HG03064 (cell line): ENCODE measurements around the gene CCDC107.

ENCODE experiments used
- ATAC-seq: cut with Tn5 transposase; IDR thresholded peaks from one replicate; pipeline ENCODE4 v1.9.1; 2021; ENCODE audit warnings: low read depth; ENCODE audit not compliant: unreplicated experiment

The CCDC107 gene

GRCh38 chr9:35700031-35700430, 41.9 kb downstream of the CCDC107 start:
- ATAC-seq = no peak

- ATAC-seq = no peak
These were observed 42.9 kb downstream of the CCDC107 start for GRCh38 chr9:35700942-35701341.

DNA sequence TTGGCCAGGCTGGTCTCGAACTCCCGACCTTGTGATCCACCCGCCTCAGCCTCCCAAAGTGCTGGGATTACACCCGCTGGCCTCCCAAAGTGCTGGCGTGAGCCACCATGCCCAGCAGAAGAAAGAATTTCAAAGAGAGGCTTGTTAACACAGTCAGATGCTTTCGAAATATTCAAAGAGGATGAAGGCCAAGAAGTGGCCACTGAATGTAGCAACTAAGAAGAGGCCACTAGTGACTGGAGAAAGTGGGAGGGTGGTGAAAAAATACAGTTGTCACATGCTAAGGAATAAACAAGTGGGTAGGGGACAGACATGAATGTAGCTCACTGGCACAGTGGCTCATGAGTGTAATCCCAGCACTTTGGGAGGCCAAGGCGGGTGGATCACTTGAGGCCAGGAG, 44.6 kb downstream of the CCDC107 start:
- no peak for ATAC-seq

DNA sequence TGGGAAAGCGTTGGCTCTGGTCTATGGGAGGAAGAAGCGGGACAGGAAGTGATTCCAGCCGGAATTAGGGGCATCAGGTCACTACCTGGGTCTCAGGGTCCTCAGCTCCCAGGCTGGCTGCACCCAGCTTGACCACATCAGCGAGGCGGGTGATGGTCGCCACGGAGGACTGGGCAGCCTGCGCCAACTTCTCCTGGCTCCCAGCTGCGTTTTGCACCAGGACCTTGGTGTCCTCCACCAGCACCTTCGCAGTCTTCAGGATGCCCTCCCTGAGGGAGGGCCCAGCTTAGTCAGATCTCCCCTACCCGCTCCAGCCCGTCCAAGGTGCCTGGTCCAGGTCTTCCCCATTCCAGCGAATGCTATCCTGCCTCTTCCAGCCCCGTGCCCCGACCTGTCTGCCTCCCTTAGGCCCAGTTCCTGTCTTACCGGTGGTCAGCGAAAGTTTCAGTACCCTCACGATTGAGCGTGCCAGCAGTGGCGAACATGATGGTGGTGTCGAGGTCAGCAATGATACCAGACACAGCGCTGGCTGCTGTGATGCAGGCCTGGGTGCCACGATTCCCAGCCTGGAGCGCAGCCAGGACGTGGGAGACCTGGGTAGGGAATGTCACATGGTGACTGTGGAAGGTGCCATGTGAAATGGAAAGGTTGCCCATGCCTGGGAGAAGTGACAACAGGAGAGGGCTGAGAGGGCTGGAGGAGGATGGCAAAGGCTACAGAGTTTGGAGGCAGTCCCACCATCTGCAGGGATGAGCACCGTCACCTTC, 46.0 kb downstream of the CCDC107 start:
- ATAC-seq = no peak

DNA sequence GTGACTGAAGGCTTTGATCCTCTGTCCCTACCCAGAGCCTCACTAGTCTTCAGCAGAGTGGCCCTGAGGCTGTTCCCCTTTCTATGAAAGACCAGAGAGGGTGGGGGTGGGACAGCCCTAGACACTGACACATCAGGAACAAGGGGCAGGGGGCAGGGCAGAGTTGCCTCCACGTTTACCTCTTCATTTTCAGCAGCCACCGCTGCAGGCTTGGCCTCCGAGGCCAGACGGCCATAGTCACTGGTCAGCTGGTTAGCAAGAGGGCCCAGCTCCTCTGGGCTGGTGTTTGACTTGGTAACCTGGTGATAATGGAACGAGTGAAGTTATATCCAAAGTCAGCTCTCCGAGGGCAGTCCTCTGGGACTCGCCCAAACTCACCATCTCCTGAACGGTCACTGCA, 47.3 kb downstream of the CCDC107 start:
- no peak for ATAC-seq

DNA sequence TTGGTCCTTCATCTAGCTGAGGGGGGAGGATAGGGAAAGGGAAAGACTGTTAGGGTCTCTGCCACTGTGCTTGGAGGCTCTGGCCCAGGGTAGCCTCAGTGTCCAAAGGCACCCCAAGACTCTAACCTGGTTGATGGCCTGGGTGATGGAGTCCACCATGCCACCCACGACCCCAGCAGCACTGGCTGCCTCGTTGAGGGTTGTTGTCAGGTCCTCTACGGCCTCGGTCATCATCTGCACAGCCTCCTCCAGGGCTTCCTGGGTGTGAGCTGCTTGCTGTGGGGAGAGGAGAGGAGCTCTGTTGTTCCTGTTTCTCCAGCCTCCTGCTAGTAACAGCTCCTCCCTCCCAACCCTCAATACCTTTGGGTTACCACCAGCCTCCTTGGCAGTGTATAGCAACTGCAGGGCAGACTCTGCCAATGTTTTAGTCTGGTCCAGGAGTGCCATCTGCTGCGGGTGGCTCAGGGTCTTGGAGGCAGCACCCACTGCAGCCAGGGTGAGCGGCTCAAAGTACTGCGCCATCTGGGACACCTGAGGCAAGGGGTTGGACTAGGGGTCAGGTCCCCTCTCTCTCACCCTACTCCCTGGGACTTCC, 47.8 kb downstream of the CCDC107 start:
- no peak for ATAC-seq

- no peak for ATAC-seq
These were observed 48.9 kb downstream of the CCDC107 start for GRCh38 chr9:35706951-35707350.

GRCh38 chr9:35708146-35708545, 50.1 kb downstream of the CCDC107 start:
- no peak for ATAC-seq

DNA sequence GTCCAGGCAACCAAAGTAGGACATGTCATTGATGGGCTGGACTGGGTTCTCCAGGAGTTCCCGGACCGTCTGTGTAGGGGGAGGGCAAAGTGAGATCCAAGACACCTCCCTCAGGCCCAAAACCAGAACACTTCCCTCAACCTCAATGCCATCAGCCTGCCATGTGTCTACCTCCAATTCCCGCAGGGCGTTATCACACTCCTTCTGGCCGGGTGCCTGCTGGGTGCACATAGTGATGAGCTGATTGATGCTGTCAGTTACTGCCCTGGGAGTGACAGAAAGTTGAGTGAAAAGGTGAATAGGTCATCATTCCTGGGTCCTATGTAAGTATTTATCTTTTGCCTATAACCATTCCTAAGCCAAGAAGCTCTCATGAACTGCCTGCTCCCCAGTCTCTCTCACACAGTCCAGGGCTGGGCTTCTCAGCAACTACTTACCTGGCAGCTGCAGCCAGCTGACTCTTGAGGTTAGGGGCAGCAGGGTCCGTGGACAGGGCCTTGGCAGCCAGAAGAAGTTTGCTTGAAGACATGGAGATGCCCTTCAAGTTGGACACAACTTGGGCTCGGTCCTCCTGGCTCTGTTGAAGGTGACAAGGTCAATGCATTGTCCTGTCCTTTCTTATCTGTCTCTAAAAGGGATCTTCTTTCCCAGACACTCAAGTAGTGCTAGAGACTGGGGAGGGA, 52.9 kb downstream of the CCDC107 start:
- no peak for ATAC-seq
